GM23248 (cell line): Measurements from ENCODE around the gene AGMO. TPM values are rescaled to one million over a fixed set of nuclear protein-coding genes. Genes with fewer than 3 reads are reported as not detected.

Experiments
- DNase-seq: peaks from one replicate; pipeline ENCODE4 v3.0.0-alpha.2; 2015
- H2AFZ ChIP-seq: fragments of 200-600 bp; sonication (generic); 2 replicates; pipeline ENCODE4 v1.6.1; 2016; ENCODE audit warnings: antibody characterized with exemption
- H3F3A ChIP-seq: fragments of 200-600 bp; sonication (generic); 2 replicates; pipeline ENCODE4 v1.6.1; 2016; ENCODE audit warnings: mild to moderate bottlenecking, antibody characterized with exemption, mixed run types; ENCODE audit not compliant: insufficient read depth
- H3K27ac ChIP-seq: fragments of 200-600 bp; sonication (generic); 2 replicates; pipeline ENCODE4 v1.5.1; 2016; ENCODE audit warnings: mild to moderate bottlenecking
- H3K27me3 ChIP-seq: fragments of 200-600 bp; sonication (generic); replicated peaks from 2 replicates; pipeline ENCODE4 v1.6.1; 2016; ENCODE audit warnings: mild to moderate bottlenecking; ENCODE audit not compliant: insufficient read depth
- H3K36me3 ChIP-seq: fragments of 200-600 bp; sonication (generic); 2 replicates; pipeline ENCODE4 v1.6.1; 2016; ENCODE audit warnings: low read depth, mild to moderate bottlenecking
- H3K4me1 ChIP-seq: fragments of 200-600 bp; sonication (generic); 2 replicates; pipeline ENCODE4 v1.6.1; 2016; ENCODE audit warnings: mild to moderate bottlenecking; ENCODE audit not compliant: insufficient read depth
- H3K4me2 ChIP-seq: fragments of 200-600 bp; sonication (generic); one replicate; pipeline ENCODE4 v1.6.1; 2016; ENCODE audit warnings: mild to moderate bottlenecking; ENCODE audit not compliant: unreplicated experiment
- H3K4me3 ChIP-seq: fragments of 200-600 bp; sonication (generic); 2 replicates; pipeline ENCODE4 v1.5.1; 2016; ENCODE audit warnings: mild to moderate bottlenecking
- H3K79me2 ChIP-seq: fragments of 200-600 bp; sonication (generic); 2 replicates; pipeline ENCODE4 v1.6.1; 2016; ENCODE audit warnings: mild to moderate bottlenecking; ENCODE audit not compliant: insufficient read depth
- H3K9ac ChIP-seq: fragments of 200-600 bp; sonication (generic); 2 replicates; pipeline ENCODE4 v1.6.1; 2016; ENCODE audit warnings: mild to moderate bottlenecking
- H3K9me2 ChIP-seq: fragments of 200-600 bp; sonication (generic); 2 replicates; pipeline ENCODE4 v1.6.1; 2016; ENCODE audit warnings: mixed run types, mild to moderate bottlenecking, moderate library complexity; ENCODE audit not compliant: insufficient read depth
- H3K9me3 ChIP-seq: fragments of 200-600 bp; sonication (generic); one replicate; pipeline ENCODE4 v1.6.1; 2017; ENCODE audit warnings: low read depth
- H4K20me1 ChIP-seq: fragments of 200-600 bp; sonication (generic); 2 replicates; pipeline ENCODE4 v1.6.0; 2016; ENCODE audit not compliant: insufficient read depth
- EZH2 ChIP-seq: fragments of 200-600 bp; sonication (generic); IDR thresholded peaks from 2 replicates; pipeline ENCODE4 v1.6.1; 2018; ENCODE audit warnings: antibody characterized with exemption, mild to moderate bottlenecking; ENCODE audit not compliant: insufficient read depth, poor library complexity, severe bottlenecking
- EZH2phosphoT487 ChIP-seq: fragments of 200-600 bp; sonication (generic); IDR thresholded peaks from 2 replicates; pipeline ENCODE4 v1.6.1; 2018; ENCODE audit warnings: antibody characterized with exemption, moderate library complexity, mild to moderate bottlenecking, low read depth; ENCODE audit not compliant: insufficient read depth
- WGBS, 2 experiments: methylation state at CpG; one replicate each; pipeline ENCODE4 v1.1.6; 2015 to 2017; ENCODE audit warnings: low lambda C conversion rate in 2 of 2, low coverage in 1 of 2; ENCODE audit errors: missing lambda C conversion rate in 2 of 2; 5-methylcytosine and 5-hydroxymethylcytosine counted together
- in situ Hi-C: fragments of 300-500 bp; cut with MboI; formaldehyde crosslinking; loops from 2 replicates; pipeline ENCODE4 v1.15.0; 2020
- polyA plus RNA-seq: library from polyadenylated mRNA; unstranded; fragments of >200 nt; fragmentation: Nextera tagmentation; extraction: Ambion mirVana; gene quantifications from 2 replicates; pipeline ENCODE4 v1.2.1, GENCODE V29; 2016
- total RNA-seq: library from RNA; depleted of rRNA; stranded (reverse); fragments of >200 nt; shearing (Covaris generic); gene quantifications from 2 replicates; pipeline ENCODE4 v1.2.3, GENCODE V29; 2014

Gene AGMO
- total and polyA plus RNA-seq, 2 experiments from 2014 or later = not detected

DNA sequence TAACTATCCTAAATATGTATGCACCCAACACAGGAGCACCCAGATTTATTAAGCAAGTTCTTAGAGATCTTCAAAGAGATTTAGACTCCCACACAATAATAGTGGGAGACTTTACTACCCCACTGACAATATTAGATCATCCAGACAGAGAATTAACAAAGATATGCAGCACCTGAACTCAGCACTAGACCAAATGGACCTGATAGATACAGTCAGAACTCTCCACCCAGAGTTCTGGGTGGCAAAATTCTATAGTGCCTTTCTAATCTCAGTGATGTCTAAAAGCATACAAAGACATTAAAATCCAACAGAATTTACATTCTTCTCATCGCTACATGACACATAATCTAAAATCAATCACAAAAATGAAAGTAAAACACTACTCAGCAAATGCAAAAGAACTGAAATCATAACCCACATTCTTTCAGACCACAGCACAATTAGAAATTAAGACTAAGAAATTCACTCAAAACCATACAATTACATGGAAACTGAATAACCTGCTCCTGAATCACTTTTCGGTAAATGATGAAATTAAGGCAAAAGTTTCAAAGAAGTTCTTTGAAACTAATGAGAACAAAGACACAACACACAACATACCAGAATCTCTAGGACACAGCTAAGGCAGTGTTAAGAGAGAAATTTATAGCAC, 183.2 kb downstream of the AGMO start:
- Histone ChIP-seq H3K4me3 (no peak overlapping the region), H4K20me1 (no peaks in the 10 kb centered on the region), H3K4me2 (no peak overlapping the region), H3K79me2 (no peaks in the 10 kb centered on the region), H2AFZ (no peak overlapping the region), H3K27ac (no peak overlapping the region), H3K9me2 (no peaks in the 10 kb centered on the region), H3K9ac (no peak overlapping the region), H3K36me3 (no peaks in the 10 kb centered on the region), H3K9me3 (no peaks in the 10 kb centered on the region), H3K27me3 (no peaks in the 10 kb centered on the region), H3F3A (no peaks in the 10 kb centered on the region), H3K4me1 (no peaks in the 10 kb centered on the region)
- no peak for TF ChIP-seq EZH2
- no peak for DNase-seq
- in situ Hi-C loops = no loop called here
- 91 to 93% methylated on average over 2 of the region's 2 CpGs for WGBS, 2 experiments

DNA sequence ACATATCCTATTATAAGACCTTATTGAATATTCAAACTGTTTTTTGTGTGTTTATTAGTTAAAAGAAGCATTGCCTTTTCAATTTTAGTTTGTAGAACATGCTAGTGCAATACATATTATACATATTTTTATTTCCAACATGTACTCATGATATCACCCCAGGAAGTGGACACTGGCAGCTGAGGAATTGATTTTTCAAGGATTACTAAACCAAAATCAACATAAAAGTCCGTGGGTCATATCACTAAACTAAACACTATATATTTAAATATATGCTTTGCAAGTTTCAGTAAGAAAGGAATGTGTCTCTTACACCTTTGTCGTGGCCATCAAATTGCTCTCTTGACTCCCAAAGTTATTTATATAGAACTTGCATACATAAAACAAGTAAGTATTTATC, 185.2 kb downstream of the AGMO start:
- Histone ChIP-seq H3K4me2 (no peak overlapping the region), H3K27me3 (no peaks in the 10 kb centered on the region), H4K20me1 (no peaks in the 10 kb centered on the region), H3K79me2 (no peaks in the 10 kb centered on the region), H3K4me1 (no peaks in the 10 kb centered on the region), H3K4me3 (no peak overlapping the region), H2AFZ (no peak overlapping the region), H3K36me3 (no peaks in the 10 kb centered on the region), H3K27ac (no peak overlapping the region), H3K9me2 (no peaks in the 10 kb centered on the region), H3F3A (no peaks in the 10 kb centered on the region), H3K9ac (no peak overlapping the region), H3K9me3 (no peaks in the 10 kb centered on the region)
- TF ChIP-seq EZH2phosphoT487 = no peak
- TF ChIP-seq EZH2 = no peak
- DNase-seq = no peak
- in situ Hi-C loops = no loop called here
- 60 to 63% methylated on average over 2 of the region's 2 CpGs for WGBS, 2 experiments

DNA sequence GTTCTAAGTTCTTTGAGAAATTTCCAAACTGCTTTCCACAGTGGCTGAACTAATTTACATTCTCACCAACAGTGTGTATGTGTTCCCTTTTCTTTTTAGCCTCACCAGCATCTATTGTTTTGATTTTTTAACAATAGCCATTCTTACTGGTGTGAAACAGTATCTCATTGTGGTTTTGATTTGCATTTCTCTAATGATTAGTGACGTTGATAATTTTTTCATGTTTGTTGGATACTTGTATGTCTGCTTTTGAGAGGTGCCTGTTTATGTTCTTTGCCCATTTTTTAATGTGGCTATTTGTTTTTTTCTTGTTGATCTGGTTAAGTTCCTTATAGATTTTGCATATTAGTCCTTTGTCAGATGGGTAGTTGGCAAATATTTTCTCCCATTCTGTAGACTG, 191.4 kb downstream of the AGMO start:
- Histone ChIP-seq H3K4me2 (no peak overlapping the region), H3K4me3 (no peak overlapping the region), H3K27me3 (no peaks in the 10 kb centered on the region), H3K4me1 (no peaks in the 10 kb centered on the region), H2AFZ (no peak overlapping the region), H3K9me2 (no peaks in the 10 kb centered on the region), H4K20me1 (no peaks in the 10 kb centered on the region), H3K9me3 (no peaks in the 10 kb centered on the region), H3K9ac (no peak overlapping the region), H3K36me3 (no peaks in the 10 kb centered on the region), H3K79me2 (no peaks in the 10 kb centered on the region), H3F3A (no peaks in the 10 kb centered on the region), H3K27ac (no peak overlapping the region)
- TF ChIP-seq EZH2 (no peak), EZH2phosphoT487 (no peak)
- DNase-seq = no peak
- 32 to 38% methylated on average over 1 of the region's 1 CpG for WGBS, 2 experiments
- in situ Hi-C loops = no loop called here

DNA sequence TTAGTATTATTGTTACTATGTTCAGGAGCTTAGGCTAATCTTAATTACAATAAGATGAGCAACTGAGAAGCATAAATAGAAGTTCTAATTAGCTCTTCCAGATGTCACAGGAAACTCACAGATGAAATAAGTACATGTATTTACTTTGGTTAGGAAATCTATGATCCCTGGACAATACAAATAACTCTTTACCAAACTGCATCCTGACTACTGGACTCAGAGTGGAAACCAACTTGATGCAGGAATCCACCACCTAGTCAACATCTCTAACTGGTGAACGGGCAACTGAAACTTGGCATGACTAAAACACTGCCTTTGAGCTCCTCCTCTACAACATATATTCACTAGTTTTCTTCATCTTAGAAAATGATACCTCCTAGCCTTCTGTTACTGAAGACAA, 193.2 kb downstream of the AGMO start:
- H3K9ac ChIP-seq = no peak overlapping the region
- no peaks in the 10 kb centered on the region for H3K79me2 ChIP-seq
- DNase-seq = no peak
- no peaks in the 10 kb centered on the region for H3K9me3 ChIP-seq
- no peak overlapping the region for H3K4me2 ChIP-seq
- 15 to 33% methylated on average over 1 of the region's 1 CpG for WGBS, 2 experiments
- no peaks in the 10 kb centered on the region for H3K9me2 ChIP-seq
- TF ChIP-seq EZH2 (no peak), EZH2phosphoT487 (no peak)
- no peak overlapping the region for H3K27ac ChIP-seq
- no peak overlapping the region for H3K4me3 ChIP-seq
- H3F3A ChIP-seq = no peaks in the 10 kb centered on the region
- no peaks in the 10 kb centered on the region for H3K4me1 ChIP-seq
- H3K36me3 ChIP-seq = no peaks in the 10 kb centered on the region
- in situ Hi-C loops = no loop called here
- no peak overlapping the region for H2AFZ ChIP-seq
- no peaks in the 10 kb centered on the region for H4K20me1 ChIP-seq
- H3K27me3 ChIP-seq = no peaks in the 10 kb centered on the region

DNA sequence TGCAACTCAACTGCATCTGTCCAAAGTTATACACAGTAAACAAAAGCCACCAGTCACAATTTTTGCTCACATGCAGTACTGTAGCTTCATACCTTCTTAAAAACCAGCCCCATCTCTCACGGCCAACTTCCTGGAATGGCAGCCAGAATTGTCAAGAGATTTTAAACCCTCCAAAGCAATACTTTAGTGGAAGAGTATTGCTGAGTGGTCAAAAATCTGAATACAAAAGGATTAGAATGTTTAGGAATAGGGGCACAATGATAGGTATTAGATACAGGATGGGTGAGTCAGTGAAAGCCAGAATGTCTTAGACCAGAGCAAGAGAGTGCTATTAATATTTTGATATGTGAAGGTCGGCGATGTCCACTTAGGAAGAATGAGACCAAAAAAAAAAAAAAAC, 193.9 kb downstream of the AGMO start:
- no peaks in the 10 kb centered on the region for H4K20me1 ChIP-seq
- TF ChIP-seq EZH2phosphoT487 = no peak
- TF ChIP-seq EZH2 = no peak
- no peak for DNase-seq
- no peaks in the 10 kb centered on the region for H3K79me2 ChIP-seq
- H3K9ac ChIP-seq = no peak overlapping the region
- H3K4me1 ChIP-seq = no peaks in the 10 kb centered on the region
- no peak overlapping the region for H3K4me3 ChIP-seq
- 90 to 100% methylated on average over 3 of the region's 3 CpGs for WGBS, 2 experiments
- no peaks in the 10 kb centered on the region for H3K27me3 ChIP-seq
- no peak overlapping the region for H3K27ac ChIP-seq
- in situ Hi-C loops = no loop called here
- H3F3A ChIP-seq = no peaks in the 10 kb centered on the region
- no peak overlapping the region for H3K4me2 ChIP-seq
- no peaks in the 10 kb centered on the region for H3K9me2 ChIP-seq
- no peaks in the 10 kb centered on the region for H3K9me3 ChIP-seq
- no peaks in the 10 kb centered on the region for H3K36me3 ChIP-seq
- H2AFZ ChIP-seq = no peak overlapping the region
